Measurements from ENCODE around the gene BACE2.
"Not testable (repeated sequence)": the region's sequence is repeated elsewhere in the genome, so short reads cannot be mapped to it uniquely, and the experiment has no call there.

BACE2 gene

DNA sequence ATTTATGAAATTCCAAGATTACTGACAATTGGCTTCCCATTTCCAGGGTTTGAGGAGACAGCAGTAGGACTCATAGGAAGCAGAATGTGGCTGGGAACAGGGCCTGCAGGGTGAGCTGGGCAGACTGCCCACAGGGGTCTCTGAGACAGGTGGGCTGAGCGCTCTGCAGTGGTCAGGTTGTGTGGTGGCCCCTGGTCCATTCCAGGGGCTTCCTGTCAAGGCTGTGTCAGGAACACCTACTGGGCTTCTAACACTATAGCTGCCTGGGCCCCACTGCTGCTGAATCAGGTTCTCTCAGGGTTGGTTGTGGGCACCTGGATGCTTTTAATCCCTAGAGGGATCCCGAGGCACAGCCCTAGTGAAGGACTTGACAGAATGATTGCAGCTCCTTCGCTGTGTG is 72.1 kb downstream of the BACE2 start:
- no peak for DNase-seq (ENCODE audit: low spot score)

DNA sequence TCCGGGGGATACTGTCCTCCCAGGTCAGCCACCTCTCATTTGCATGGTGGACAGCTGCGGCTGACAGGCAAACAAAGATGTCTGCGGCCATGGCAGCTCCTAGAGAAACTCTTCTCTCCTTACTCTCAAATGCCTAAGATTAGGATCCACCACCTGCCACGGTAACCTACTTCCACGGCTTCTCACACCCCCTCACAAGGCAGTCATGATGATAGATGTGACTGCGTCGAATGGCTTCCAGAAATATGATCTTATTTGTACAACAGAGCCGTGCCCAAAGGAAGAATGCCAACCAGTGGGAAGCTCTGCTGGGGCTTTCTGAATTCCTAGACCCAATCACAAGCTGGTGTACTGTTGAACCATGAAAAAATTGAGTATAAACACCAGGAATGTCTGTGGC is 73.4 kb downstream of the BACE2 start:
- no peak for DNase-seq (ENCODE audit: low spot score)

DNA sequence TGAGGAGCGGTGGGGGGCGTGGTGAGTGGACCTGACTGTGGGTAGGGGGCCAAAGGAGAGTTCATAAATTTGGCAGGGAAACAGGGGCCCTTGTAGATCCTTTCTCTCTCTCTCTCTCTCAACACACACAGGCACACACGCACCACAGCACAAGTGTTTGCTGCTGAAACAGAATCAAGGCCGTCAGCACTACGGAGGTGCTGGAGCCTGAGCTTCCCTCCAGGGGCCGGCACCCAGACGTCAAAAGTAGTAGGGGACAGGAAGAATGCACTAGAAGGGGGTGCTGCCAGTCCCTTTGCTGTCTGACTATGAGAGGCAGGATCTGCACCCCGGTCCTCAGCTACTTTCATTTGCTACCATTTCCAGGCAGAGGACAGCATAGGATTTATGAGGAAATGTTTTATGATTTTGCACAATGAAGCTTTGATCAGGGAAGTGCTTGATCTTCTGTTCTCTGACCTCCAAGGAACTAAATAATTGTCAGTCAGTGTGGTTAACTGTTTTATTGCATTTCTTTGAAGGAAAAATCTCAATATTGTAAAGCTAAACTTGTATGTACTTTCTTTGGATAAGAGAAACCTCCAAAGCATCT is 74.4 kb downstream of the BACE2 start:
- DNase-seq (ENCODE audit: low spot score): no peak

DNA sequence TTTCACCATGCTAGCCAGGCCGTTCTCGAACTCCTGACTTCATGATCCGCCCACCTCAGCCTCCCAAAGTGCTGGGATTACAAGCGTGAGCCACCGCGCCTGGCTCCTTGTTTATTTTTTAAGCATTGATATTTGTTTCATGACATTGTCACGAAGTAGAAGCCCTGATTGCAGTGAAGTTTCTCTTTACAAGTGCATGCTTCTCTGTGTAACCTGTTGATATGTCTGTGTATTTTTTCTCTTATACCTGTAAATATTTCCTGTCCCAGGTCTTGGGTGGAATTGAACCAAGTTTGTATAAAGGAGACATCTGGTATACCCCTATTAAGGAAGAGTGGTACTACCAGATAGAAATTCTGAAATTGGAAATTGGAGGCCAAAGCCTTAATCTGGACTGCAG is 75.1 kb downstream of the BACE2 start:
- no peak for DNase-seq (ENCODE audit: low spot score)

DNA sequence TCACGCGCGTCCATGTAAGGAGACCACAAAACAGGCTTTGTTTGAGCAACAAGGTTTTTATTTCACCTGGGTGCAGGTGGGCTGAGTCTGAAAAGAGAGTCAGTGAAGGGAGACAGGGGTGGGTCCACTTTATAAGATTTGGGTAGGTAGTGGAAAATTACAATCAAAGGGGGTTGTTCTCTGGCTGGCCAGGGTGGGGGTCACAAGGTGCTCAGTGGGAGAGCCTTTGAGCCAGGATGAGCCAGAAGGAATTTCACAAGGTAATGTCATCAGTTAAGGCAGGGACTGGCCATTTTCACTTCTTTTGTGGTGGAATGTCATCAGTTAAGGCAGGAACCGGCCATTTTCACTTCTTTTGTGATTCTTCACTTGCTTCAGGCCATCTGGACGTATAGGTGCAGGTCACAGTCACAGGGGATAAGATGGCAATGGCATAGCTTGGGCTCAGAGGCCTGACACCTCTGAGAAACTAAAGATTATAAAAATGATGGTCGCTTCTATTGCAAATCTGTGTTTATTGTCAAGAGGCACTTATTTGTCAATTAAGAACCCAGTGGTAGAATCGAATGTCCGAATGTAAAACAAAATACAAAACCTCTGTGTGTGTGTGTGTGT is 76.4 kb downstream of the BACE2 start:
- DNase-seq (ENCODE audit: low spot score): not testable (repeated sequence)

DNA sequence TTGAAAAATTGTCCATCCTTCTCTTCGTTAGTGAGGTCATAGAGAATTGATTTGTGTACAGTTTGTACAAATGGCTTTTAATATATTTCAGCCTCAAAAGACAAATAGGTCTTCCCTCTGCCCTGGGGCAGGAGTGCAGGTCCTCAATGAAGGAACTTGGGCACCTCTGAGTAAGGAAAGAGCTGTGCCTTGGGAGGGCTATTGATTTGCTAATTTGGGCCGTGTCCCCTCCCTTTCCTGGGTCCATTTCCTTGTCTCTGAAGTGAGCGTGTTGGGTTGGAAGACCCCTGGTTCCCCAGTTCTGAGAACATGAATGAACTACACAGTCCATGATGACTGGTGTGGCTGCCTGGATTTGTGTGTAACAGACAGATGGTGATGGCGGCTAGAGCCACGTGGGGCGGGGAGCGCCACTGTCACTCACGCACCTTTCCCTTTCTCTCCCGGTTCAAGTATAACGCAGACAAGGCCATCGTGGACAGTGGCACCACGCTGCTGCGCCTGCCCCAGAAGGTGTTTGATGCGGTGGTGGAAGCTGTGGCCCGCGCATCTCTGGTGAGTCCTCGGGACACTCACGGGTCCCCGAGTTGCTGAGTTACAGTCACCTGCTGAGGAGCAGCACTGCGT is 77.7 kb downstream of the BACE2 start:
- DNase-seq (ENCODE audit: low spot score): no peak

DNA sequence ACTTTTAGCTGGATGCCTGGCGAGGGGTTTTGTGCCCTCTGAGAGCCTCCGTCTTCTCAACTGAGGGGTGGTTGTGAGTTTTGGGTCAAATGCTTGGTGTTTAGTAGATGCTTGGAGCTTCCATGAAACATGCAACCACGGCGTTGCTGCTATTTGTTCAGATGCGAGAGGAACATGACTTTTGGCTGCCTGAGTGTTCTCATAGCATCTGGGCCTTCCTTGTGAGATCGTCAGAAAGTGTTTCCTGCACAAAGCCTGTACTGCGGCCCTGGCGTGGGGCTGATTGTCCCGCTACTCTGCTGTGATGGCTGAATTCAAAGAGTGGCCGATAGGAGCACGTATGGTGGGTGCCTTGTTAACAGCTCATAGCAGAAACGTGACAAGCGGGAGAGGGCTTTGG is 78.8 kb downstream of the BACE2 start:
- DNase-seq (ENCODE audit: low spot score): no peak

DNA sequence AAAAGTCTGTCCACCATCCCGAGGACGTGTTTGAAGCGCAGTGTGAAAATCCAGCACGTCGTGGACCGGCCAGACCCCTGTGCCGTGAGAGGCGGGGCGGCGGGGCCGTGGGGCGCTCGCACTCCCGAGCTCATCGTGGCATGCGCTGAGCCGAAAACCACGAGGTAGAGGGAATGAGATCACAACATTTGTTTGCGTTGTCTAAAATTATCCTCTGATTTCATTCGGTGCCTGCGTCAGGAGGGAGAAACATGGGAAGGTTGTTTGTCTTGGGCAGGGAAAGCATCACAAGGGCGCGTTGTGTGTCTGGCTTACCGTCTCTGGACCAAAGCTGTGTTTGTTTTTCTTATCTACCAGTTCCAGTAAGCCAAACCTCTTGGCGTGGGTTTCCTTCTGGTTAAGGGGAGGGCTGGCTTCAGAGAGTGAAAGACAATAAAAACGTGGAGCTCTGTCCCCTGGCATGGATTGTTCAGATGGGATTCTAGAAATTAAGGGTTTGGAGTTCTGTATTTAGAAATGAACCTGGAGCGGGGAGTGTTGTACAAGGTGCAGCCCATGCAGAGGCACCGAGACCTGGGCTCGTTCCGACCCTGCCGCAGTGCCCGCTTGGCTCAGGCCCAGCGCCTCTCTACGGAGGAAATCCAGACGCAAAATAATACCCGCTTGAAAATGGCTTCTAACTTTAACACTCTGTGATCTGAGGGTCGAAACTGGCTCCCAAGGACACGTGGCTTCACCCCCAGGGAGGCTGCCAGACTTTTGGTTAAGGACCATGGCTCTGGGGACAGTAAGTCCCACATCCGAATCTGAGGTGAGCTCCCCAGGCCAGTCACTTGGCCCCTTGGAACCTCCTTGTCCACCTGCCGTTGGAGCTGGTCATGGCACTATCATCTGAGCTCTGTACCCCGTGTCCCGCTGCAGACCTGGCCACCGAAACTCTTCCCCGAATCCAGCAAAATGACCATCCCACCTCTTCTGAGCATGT is 79.9 kb downstream of the BACE2 start:
- DNase-seq (ENCODE audit: low spot score): no peak

DNA sequence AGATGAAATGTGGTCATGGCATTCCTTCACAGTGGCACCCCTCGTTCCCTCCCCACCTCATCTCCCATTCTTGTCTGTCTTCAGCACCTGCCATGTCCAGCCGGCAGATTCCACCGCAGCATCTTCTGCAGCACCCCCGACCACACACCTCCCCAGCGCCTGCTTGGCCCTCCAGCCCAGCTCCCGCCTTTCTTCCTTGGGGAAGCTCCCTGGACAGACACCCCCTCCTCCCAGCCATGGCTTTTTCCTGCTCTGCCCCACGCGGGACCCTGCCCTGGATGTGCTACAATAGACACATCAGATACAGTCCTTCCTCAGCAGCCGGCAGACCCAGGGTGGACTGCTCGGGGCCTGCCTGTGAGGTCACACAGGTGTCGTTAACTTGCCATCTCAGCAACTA is 81.5 kb downstream of the BACE2 start:
- no peak for DNase-seq (ENCODE audit: low spot score)

DNA sequence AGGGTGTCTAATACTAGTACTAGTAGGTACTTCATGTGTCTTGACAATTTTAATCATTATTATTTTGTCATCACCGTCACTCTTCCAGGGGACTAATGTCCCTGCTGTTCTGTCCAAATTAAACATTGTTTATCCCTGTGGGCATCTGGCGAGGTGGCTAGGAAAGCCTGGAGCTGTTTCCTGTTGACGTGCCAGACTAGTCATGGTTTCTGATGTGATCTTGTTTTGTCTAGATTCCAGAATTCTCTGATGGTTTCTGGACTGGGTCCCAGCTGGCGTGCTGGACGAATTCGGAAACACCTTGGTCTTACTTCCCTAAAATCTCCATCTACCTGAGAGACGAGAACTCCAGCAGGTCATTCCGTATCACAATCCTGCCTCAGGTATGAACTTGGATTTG is 82.6 kb downstream of the BACE2 start:
- DNase-seq (ENCODE audit: low spot score): no peak

DNA sequence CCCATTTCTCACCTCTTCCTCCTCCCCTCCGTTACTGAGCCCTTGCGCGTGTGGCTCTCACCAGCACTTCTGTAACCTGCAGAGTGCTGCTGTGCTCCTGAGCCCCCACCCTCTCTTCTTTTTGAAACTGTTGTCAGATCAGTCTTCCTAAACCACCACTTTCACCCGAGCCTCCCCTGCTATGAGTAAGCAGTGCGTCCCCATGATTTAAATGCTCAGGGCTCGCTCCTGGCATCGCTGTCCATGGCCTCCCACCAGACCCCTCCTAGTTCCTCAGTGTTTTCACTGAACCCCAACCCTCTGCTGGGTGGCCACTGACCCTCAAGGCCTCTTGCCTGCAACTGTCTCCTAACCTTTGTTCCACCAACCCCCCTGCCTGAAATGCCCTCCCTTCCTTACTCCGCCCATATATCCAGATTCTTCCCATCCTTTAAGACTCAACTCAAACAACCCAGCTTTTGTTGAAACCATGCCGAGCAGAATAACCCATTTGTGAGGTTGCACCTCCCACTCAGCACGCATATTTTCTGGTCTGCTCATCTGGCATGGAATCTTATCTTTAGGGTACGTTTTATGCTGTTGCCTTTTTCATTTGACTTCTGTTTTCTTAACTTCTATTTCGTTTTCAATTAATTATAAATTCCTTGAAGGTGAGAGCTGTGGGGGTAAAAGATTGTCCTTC is 84.1 kb downstream of the BACE2 start:
- DNase-seq (ENCODE audit: low spot score): no peak

DNA sequence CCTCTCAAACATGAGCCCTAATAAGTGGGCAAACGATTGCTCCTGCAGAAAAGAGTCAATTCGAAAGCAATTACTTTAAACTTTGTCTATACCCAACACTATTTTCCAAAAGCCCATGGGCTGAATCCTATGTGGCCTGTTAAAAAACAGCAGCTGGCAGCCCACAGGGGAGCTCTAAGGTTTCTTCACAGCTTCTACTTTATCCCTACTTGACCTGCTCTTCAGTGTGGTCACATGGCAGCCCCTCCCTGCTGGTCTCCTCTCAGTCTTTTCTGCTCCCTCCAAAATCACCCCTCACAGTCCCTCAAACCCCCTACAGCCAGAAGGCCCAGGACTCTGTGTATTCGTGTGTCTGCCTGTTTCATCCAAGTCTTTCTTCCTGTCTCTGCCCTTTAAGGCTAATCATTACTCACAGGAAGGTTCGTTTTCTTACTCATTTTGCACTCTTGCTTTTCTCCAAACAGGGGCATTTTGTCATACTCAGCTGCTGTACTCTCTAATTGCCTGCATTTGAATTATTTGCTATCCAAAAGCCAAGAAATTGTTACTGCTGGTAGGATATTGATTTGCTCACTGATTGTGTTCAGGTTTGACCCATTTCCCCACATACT is 86.2 kb downstream of the BACE2 start:
- no peak for DNase-seq (ENCODE audit: low spot score)

DNA sequence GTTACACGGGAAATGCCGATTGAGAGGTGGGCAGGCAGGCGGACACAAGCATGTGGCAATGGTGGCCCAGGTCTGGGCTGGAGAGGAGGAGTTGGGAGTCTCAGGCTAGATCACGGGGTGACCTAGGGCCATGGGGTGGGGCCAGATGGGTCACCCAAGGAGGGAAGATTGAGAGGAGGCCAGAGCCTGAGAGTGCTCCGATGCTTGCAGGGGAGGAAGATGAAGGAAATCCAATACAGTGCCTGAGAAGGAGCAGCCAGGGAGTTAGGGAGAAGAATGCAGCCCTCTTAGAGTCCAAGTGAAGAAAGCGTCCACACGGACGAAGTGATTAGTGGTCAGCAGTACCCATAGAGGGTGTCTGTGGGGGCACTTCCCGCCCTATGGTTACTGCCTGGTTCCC is 87.2 kb downstream of the BACE2 start:
- DNase-seq (ENCODE audit: low spot score): no peak

DNA sequence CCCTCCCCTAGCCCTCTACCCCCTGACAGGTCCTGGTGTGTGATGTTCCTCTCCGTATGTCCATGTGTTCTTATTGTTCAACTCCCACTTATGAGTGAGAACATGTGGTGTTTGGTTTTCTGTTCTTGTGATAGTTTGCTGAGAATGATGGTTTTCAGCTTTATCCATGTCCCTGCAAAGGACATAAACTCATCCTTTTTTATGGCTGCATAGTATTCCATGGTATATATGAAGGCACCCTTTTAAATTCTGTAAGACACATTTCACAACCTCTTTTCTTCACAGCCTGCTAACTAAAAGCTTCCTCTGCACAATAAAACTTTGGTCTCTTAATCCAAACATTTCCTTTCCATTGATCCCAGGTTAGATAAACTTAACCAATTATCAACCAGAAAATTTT is 88.3 kb downstream of the BACE2 start:
- DNase-seq (ENCODE audit: low spot score): not testable (repeated sequence)

DNA sequence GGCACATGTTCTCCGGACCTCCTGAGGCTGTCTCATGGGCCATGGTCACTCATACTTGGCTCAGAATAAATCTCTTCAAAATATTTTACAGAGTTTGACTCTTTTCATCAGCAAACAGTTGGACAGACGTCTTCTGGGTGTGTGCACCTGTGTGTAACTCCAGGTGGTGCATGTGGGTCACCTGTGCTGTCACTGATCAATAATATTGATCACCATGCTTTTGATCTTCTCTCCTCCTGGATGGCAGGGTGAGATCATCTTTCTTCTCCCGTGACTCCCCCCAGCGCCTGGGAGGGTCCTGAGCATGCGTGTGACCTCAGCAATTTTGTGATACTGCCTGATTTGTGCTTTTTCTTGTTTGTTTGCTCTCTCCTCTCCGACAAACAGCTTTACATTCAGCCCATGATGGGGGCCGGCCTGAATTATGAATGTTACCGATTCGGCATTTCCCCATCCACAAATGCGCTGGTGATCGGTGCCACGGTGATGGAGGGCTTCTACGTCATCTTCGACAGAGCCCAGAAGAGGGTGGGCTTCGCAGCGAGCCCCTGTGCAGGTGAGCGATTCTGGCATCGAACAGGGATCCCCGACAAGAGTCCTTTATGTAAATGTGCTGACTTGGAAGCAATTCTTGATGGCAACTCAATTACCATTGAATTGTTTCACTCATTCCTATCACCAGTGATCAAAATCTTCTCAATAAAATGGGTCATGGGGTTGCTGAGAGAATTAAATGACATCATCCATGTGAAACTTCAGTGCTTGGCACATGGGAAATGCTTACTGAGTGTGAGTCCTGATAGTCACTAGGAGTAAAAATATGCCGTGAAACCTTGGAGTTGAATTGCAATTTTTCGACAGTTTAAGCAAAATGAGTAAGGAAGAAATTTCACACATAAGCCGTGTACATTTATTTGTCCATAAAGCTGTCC is 89.1 kb downstream of the BACE2 start:
- DNase-seq (ENCODE audit: low spot score): no peak

DNA sequence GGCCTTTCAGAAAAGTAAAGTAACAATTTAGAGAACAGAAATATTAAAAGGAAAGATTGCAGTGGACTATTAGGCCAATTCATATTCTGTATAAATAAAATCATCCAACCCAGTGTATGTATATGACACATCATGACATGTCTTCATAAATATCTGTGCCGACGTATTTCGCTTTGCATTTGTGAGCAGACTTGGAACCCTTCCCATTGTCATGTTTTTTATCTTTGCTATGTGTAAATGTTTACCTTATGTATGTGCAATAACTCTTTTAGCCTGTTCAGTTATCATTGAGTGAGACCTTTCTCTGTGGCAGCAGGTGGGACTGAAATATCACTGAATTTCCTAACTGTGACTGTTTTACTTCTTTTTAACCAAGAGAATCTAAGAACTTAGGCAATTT is 90.7 kb downstream of the BACE2 start:
- no peak for DNase-seq (ENCODE audit: low spot score)

DNA sequence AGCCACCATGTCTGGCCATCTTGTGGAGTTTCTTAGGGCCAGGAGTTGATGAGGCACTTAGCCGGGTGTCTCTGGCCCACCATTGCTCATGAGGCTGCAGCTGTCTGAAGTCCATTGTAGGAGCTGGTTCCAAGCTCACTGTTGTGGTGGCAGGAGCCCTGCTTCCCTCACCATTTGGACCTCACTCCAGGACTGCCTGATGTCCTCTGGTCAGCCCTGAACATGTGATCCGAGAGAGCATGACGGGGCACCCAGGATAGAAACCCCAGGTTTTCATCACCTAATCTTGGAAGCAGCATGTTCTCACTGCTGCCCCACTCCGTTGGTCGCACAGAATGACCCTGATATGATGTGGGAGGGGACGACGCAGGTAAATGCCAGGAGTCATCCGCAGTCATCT is 92.5 kb downstream of the BACE2 start:
- DNase-seq (ENCODE audit: low spot score): no peak

DNA sequence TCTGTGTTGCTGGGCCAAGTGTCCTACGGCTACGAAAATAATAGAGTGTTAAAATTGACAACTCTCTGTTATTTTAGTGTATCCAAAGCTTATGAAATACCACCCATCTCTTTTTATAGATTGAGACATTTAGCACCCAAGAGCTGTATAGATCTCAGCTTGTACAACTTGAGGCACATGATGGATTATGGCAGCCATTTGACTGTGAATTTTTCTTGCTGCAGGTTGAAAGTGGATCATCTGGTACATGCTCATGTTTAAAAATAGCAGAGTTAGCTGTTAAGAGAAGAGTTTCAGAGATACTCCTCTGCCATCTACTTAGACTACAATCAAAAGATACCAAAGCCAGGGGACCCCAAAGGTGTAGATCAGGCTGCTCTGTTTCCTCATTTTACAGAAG is 99.4 kb downstream of the BACE2 start:
- DNase-seq (ENCODE audit: low spot score): no peak

DNA sequence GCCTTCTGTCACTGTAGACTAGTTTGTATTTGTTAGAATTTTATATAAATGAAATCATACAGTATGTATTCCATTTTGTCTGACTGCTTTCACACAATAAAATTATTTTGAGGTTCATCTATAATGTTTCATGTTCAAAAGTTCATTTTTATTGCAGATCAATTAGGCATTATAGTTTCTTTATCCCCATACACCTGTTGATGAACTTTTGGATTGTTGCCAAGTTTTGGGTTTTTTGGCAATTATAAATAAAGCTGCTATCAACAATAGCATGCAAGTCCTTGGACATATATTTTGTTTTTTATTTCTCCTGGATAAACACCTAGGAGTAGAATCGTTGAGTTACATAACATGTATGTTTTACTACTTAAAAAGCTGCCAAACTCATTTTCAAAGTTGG is 101.6 kb downstream of the BACE2 start:
- no peak for DNase-seq (ENCODE audit: low spot score)

DNA sequence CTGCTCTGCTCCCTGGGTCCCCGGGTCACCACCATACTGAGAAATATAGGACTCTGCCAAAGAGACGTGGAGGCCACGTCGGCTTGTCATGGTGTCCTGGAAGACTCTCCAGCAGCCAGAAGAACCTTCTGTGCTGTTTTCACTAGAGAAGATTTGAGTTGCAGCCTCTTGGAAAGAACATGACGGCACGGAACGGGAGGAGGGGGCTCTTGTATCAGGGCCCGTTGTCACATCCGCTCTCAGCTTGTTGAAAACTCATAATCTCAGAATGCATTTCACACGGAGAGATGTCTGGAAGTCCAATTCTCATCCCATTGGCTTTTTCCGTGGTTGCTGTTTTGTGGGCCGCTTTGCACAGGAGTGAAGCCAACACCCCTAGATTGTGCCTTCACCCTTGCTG is 109.2 kb downstream of the BACE2 start:
- DNase-seq (ENCODE audit: low spot score): no peak

DNA sequence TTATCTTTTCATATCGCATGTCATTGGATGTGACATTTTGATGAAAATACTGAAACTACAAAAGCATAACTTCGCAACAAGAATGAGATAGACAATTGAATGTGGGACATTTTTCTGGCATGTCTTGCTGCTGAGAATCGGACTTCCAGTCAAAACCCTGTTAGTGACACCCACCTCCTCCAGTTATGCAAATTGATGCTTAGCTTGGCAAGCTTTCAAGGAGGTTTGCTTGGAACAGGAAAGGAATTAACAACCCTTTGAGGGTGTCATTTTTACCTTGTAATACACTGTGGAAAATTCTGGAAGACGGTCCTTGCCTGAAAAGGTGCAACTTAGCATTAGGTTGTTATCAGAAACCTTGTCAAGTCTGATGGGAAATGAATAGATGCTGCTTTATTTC is 109.9 kb downstream of the BACE2 start:
- DNase-seq (ENCODE audit: low spot score): no peak

Data from CD4-positive, alpha-beta T cell treated with Interleukin-2 at 100 ng/mL for 4 hours (primary cell).